ENCODE data around the gene FUT6. TPM values are rescaled to one million over a fixed set of nuclear protein-coding genes. Genes with fewer than 3 reads are reported as not detected.

Gene FUT6
- total RNA-seq, 4 donors from 2014 or later: 0.17 TPM; not detected in 3

DNA sequence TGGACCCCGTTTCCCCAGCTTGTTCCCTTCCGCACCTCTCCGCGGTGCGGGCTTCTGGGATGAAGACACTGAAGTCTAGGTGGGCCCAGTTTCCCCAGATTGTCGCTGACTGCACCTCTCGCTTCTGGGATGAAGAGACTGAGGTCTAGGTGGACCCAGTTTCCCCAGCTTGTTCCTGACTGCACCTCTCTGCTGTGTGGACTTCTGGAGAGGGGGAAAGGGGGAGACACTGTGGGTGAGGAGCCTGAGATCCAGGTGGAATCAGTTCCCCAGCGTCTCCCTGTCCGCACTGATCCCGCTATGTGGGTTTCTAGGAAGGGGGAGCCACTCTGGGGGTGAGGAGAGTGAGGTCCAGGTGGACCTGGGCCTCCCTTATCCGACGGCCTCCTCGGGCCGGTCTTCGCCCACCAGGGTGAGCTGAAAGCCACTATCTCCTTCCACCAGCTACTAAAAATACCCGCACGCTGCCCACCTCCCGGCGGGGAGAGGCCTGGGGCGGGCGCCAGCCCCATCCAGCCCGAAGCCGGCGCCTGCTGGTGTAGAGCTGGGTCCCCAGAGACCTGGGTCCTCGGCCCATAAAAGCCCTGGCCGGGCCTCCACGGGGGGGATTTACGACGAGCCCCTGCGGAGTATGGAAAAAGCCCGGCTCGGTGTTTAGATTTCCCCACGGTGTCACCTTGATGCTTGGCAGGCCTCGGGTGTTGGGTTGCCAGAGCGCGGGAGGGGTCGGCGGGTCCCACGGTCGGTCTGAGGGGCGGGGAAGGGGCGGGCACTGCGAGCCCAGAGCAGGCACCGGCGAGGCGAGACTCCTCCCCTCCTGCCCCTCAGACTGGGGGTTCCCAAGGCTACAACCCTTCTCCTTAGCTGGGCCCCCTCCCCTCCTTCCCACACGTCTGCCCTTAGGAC lies 10.6 kb downstream of the FUT6 start:
- peak overlapping the region; percentile 89 to 95 (median 91) for H3K27ac ChIP-seq (replicated peaks in 1 of 4)
- TF ChIP-seq CTCF (IDR thresholded peaks at IDR 0.05): peak; percentile 13 to 36 (median 25)
- no peak for TF ChIP-seq EP300 (IDR thresholded peaks at IDR 0.05)
- TF ChIP-seq POLR2A (IDR thresholded peaks at IDR 0.05; ENCODE audit: low read depth): no peak
- TF ChIP-seq POLR2AphosphoS5 (IDR thresholded peaks at IDR 0.05): peak; percentile 49 to 64
- H3K36me3 ChIP-seq: no peaks in the 10 kb centered on the region
- peaks cover 21 to 41% (median 36%) of the 10 kb centered on the region in 4 donors for H3K4me1 ChIP-seq
- DNase-seq (ENCODE audit: extremely low spot score): no peak
- H3K9me3 ChIP-seq: no peaks in the 10 kb centered on the region
- peaks cover 0 to 39% (median 1%) of the 10 kb centered on the region in 4 donors for H3K27me3 ChIP-seq
- intact Hi-C loops (cut with DNase I): loop anchor here (5.0 kb wide), 1 partner anchor 63 kb away; no protein-coding TSS in a partner anchor
- H3K4me3 ChIP-seq: peak overlapping the region; percentile 52 to 68 (median 54)
- WGBS: 5% methylated on average over 13 of the region's 47 CpGs

DNA sequence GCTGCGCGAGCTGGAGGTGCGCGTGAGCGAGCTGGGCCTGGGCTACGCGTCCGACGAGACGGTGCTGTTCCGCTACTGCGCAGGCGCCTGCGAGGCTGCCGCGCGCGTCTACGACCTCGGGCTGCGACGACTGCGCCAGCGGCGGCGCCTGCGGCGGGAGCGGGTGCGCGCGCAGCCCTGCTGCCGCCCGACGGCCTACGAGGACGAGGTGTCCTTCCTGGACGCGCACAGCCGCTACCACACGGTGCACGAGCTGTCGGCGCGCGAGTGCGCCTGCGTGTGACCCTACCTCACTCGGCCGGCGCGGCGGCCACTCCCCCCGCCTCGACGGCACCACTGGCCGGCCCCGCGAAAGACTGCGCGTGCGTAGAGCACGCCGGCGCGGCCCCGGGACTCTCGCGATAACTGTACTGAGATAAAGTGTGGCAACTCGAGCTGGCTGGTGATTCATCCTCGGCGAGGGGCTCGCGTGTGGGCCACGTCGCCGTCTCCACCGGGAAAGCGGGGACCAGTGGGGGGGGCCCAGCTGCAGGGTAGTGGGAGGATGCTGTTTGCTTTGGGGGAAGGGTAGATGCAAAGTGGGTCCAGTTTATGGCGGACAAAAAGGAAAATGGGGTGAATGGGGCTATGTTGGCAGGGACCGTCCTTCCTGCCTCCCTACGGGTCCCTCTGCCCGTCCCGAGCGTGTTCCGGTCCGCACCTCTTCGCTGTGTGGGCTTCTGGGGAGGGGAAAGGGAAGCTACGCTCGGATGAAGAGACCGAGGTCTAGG lies 11.4 kb downstream of the FUT6 start:
- TF ChIP-seq POLR2AphosphoS5 (IDR thresholded peaks at IDR 0.05) (peak; percentile 92 to 99), EP300 (IDR thresholded peaks at IDR 0.05) (no peak), CTCF (IDR thresholded peaks at IDR 0.05) (peak in 1 of 3 experiments; percentile 4), POLR2A (IDR thresholded peaks at IDR 0.05; ENCODE audit: low read depth) (peak; percentile 69)
- intact Hi-C loops (cut with DNase I): loop anchor here (5.0 kb wide), 1 partner anchor 64 kb away; no protein-coding TSS in a partner anchor
- H3K4me3 ChIP-seq: peak overlapping the region; percentile 52 to 68 (median 54)
- WGBS: 2% methylated on average over 16 of the region's 91 CpGs
- H3K27me3 ChIP-seq: peaks cover 0 to 39% (median 1%) of the 10 kb centered on the region in 4 donors
- peak overlapping the region; percentile 89 to 95 (median 91) for H3K27ac ChIP-seq (replicated peaks in 1 of 4)
- H3K36me3 ChIP-seq: no peaks in the 10 kb centered on the region
- no peaks in the 10 kb centered on the region for H3K9me3 ChIP-seq
- peak; percentile 98 for DNase-seq (ENCODE audit: extremely low spot score)
- peaks cover 21 to 45% (median 36%) of the 10 kb centered on the region in 4 donors for H3K4me1 ChIP-seq

DNA sequence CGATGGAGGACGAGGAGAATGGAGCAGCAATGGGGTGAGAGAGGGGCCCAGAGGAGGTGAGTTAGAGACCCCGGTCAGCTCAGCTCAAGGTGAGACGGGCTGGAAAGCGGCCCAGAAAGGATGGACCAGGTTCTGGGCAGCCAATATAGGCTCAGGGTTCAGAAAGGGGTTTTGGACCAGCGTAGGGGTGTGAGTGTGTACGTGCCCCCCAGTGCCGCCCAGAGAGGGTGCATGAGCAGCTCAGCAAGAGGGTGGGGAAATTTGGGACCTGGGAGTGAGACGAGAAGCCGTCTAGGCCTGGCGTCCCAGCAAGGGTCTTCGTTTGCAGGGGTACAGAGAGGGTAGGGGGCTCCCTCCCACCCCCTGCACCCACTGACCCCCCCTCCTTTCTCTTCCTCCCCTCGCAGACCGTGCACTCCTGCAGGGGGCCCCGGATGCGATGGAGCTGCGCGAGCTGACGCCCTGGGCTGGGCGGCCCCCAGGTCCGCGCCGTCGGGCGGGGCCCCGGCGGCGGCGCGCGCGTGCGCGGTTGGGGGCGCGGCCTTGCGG lies 12.1 kb downstream of the FUT6 start:
- intact Hi-C loops (cut with DNase I): loop anchor here (5.0 kb wide), 1 partner anchor 65 kb away; no protein-coding TSS in a partner anchor
- no peaks in the 10 kb centered on the region for H3K9me3 ChIP-seq
- H3K4me3 ChIP-seq: peak overlapping the region; percentile 52 to 68 (median 54)
- H3K36me3 ChIP-seq: no peaks in the 10 kb centered on the region
- H3K27ac ChIP-seq (replicated peaks in 1 of 4): peak overlapping the region; percentile 89 to 95 (median 91)
- H3K27me3 ChIP-seq: peaks cover 0 to 39% (median 1%) of the 10 kb centered on the region in 4 donors
- 46% methylated on average over 13 of the region's 37 CpGs for WGBS
- no peak for DNase-seq (ENCODE audit: extremely low spot score)
- no peak for TF ChIP-seq CTCF (IDR thresholded peaks at IDR 0.05)
- no peak for TF ChIP-seq POLR2AphosphoS5 (IDR thresholded peaks at IDR 0.05)
- TF ChIP-seq POLR2A (IDR thresholded peaks at IDR 0.05; ENCODE audit: low read depth): no peak
- TF ChIP-seq EP300 (IDR thresholded peaks at IDR 0.05): no peak
- peaks cover 21 to 51% (median 39%) of the 10 kb centered on the region in 4 donors for H3K4me1 ChIP-seq

- Histone ChIP-seq H3K27ac (replicated peaks in 1 of 4) (peak overlapping the region; percentile 89 to 95 (median 91)), H3K4me1 (peaks cover 27 to 58% (median 46%) of the 10 kb centered on the region in 4 donors), H3K36me3 (no peaks in the 10 kb centered on the region), H3K27me3 (peaks cover 0 to 39% (median 1%) of the 10 kb centered on the region in 4 donors), H3K9me3 (no peaks in the 10 kb centered on the region), H3K4me3 (no peak overlapping the region)
- WGBS: 19% methylated on average over 23 of the region's 24 CpGs
- intact Hi-C loops (cut with DNase I): loop anchor here (5.0 kb wide), 1 partner anchor 66 kb away; no protein-coding TSS in a partner anchor
- DNase-seq (ENCODE audit: extremely low spot score): no peak
- no peak for TF ChIP-seq POLR2A (IDR thresholded peaks at IDR 0.05; ENCODE audit: low read depth)
- TF ChIP-seq POLR2AphosphoS5 (IDR thresholded peaks at IDR 0.05): peak; percentile 25 to 44
- peak; percentile 17 to 40 (median 38) for TF ChIP-seq CTCF (IDR thresholded peaks at IDR 0.05)
Observed at GRCh38 chr19:5826531-5827341, 12.8 kb downstream of the FUT6 start.

Measured in esophagus muscularis mucosa (tissue), 4 donors.